RPMI7951 (cell line): ENCODE data around the gene GAK. TPM values are rescaled to one million over a fixed set of nuclear protein-coding genes. Genes with fewer than 3 reads are reported as not detected.

Source experiments
- DNase-seq: peaks from one replicate; pipeline ENCODE4 v3.0.0-alpha.2; 2012; ENCODE audit warnings: low read depth
- total RNA-seq: library from RNA; depleted of rRNA; stranded (reverse); fragments of >200 nt; shearing (Covaris generic); gene quantifications from 2 replicates; pipeline ENCODE4 v1.2.3, GENCODE V29; 2014

The GAK gene
- total RNA-seq, 1 experiment from 2014 or later, result 23.1 TPM

- no peak for DNase-seq
Measured at GRCh38 chr4:907691-908425, 24.3 kb downstream of the GAK start.

GRCh38 chr4:907103-907400 lies 25.1 kb downstream of the GAK start:
- no peak for DNase-seq

GRCh38 chr4:906339-907102 lies 25.6 kb downstream of the GAK start:
- no peak for DNase-seq

GRCh38 chr4:905485-906338 lies 26.4 kb downstream of the GAK start:
- no peak for DNase-seq

GRCh38 chr4:903066-904046 lies 28.8 kb downstream of the GAK start:
- no peak for DNase-seq

- no peak for DNase-seq
Measured at GRCh38 chr4:901192-901910, 30.8 kb downstream of the GAK start.

- DNase-seq, result no peak
Measured at GRCh38 chr4:900721-901120, 31.4 kb downstream of the GAK start.

GRCh38 chr4:900073-900472 lies 32.0 kb downstream of the GAK start:
- no peak for DNase-seq

GRCh38 chr4:899556-899906 lies 32.6 kb downstream of the GAK start:
- no peak for DNase-seq

GRCh38 chr4:898869-899555 lies 33.1 kb downstream of the GAK start:
- no peak for DNase-seq

GRCh38 chr4:898123-898522 lies 34.0 kb downstream of the GAK start:
- no peak for DNase-seq

GRCh38 chr4:896630-897029 lies 35.5 kb downstream of the GAK start:
- DNase-seq, result no peak

- DNase-seq, result no peak
Measured at GRCh38 chr4:896216-896615, 35.9 kb downstream of the GAK start.

GRCh38 chr4:895596-895995 lies 36.5 kb downstream of the GAK start:
- no peak for DNase-seq

GRCh38 chr4:893995-894705 lies 38.0 kb downstream of the GAK start:
- DNase-seq, result no peak

- no peak for DNase-seq
Measured at GRCh38 chr4:893276-893994, 38.7 kb downstream of the GAK start.

- no peak for DNase-seq
Measured at GRCh38 chr4:892780-893179, 39.3 kb downstream of the GAK start.

GRCh38 chr4:891747-892146 lies 40.4 kb downstream of the GAK start:
- no peak for DNase-seq
